NCI-H524 treated with DMSO at 0.1 percent for 48 hours (cell line): Measurements from ENCODE around the gene MARCO.
"Not testable (repeated sequence)": the region's sequence is repeated elsewhere in the genome, so short reads cannot be mapped to it uniquely, and the experiment has no call there.

ENCODE experiments used
- DNase-seq: peaks from one replicate; lab custom pipeline; 2025; lab: John Stamatoyannopoulos, UW

MARCO gene

DNA sequence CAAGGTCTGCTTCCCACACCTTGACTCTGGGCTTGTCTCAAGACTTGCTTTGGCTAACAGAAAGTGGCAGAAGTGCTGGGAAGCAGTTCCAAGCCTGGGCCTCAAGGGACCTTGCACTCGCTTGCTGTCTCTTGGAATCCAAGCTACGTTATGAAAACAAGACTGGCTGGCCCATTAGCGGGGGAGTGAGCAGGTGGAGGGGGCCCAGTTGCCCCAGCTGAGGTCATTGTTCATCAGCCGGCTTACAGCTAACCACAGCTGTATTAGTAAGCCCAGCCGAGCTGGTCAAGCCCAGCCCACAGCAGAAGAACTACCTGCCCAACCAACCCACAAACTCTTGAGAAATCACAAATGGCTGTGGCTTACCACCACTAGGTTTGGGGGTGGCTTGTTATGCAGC lies 63.1 kb downstream of the MARCO start:
- no peak for DNase-seq

DNA sequence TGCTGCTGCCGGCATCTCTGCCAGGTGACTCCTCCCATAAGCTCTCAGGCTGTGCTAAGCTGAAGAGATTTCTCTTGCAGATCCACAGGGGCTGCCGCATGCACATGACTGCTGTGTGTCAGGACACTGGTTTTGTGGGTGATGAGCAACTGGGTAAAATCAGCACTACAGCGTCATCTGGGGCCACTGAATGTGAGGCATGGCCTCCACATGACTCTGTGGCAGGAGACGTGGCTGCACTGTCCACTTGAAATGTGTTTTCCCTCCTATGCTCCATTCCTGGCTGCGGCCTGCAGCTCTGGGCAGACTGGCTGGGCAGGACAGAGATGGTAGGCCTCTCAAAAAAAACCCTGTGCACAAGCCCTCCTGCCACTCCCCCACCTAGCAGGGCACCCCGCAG lies 63.6 kb downstream of the MARCO start:
- DNase-seq, result no peak

DNA sequence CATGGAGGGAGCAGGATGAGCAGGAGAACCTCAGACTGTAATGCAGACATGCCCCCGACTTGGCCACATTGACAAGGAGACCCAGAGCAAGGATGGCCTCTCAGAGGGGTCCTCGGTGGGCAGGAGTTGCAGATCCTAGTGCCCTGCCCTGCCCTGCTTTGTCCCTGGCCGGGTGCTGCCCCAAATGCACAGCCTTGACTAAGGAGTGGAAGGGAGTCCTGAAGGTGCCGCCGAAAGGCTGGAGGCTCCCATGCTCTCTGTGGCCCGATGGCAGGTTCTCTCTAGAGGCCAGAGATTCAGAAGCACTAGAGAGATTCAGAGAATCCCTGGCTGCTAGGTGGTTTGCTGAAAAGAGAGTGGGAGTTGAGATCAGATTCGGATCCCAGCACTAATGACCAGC lies 64.4 kb downstream of the MARCO start:
- no peak for DNase-seq

GRCh38 chr2:119008108-119008507 lies 66.1 kb downstream of the MARCO start:
- no peak for DNase-seq

DNA sequence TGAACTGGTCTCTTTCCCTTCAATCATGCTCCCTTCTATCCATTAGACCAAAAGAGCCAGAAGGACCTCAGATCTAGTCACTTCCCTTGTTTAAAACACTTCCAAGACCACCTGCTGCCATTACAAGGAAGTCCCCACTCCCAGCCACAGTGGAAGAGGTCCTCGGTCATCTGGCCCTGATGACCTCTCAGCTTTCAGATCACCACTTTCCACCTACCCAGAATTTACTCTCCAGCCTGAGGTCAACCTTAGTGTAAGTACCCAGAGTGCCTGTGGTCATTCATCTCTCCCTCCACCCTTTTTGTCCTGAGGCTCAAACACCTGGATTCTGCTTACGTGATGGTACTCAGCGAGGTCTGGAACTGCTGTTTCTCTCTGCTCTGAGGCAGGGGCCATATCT lies 67.1 kb downstream of the MARCO start:
- DNase-seq, result no peak

- no peak for DNase-seq
These were observed 68.3 kb downstream of the MARCO start for GRCh38 chr2:119010336-119010735.

- DNase-seq, result no peak
These were observed 69.3 kb downstream of the MARCO start for GRCh38 chr2:119011162-119011909.

- no peak for DNase-seq
These were observed 69.9 kb downstream of the MARCO start for GRCh38 chr2:119011910-119012209.

GRCh38 chr2:119012345-119013301 lies 70.6 kb downstream of the MARCO start:
- no peak for DNase-seq

GRCh38 chr2:119013671-119014070 lies 71.7 kb downstream of the MARCO start:
- DNase-seq, result no peak

DNA sequence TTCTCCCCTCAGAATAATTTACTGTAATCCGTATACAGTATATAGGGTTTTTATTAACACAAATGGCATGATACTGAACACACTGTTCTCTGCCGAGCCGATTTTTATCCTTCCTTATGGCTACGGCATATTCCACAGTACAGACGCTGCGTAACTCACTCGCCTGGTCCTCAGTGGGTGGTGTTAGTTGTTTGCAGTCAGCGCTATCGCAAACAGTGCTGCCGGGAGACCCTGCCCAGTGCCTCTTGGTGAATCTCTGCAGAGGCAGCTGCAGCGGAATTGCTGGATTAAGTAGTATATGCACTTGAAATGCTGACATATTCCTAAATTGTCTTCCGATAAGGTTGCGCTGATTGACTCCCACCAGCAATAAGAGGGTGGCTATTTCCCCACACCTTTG lies 73.9 kb downstream of the MARCO start:
- no peak for DNase-seq

GRCh38 chr2:119019521-119019920 lies 77.5 kb downstream of the MARCO start:
- DNase-seq, result no peak

DNA sequence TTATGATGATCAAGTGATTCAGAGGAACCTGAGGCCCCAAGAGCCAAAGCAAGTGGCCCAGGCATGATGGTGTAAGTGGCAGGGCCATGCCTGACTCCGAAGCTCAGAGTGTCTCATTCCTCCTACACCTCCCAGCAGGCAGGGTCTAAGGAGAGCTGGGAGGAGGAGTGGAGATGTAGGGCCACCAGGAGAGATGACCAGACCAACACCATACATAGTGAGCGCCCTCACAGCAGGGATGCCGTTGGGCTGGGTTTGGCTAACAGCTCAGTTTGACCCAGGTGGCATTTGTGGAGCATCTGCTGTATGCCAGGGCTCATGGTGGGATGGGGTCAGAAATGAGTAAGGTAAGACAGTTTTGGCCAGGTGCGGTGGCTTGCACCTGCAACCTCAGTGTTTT lies 80.7 kb downstream of the MARCO start:
- DNase-seq, result no peak

- no peak for DNase-seq
These were observed 81.5 kb downstream of the MARCO start for GRCh38 chr2:119023534-119023933.

- DNase-seq, result no peak
These were observed 82.2 kb downstream of the MARCO start for GRCh38 chr2:119024152-119024551.

- DNase-seq, result no peak
These were observed 82.6 kb downstream of the MARCO start for GRCh38 chr2:119024568-119024967.

- DNase-seq, result no peak
These were observed 83.0 kb downstream of the MARCO start for GRCh38 chr2:119025013-119025412.

- no peak for DNase-seq
These were observed 83.9 kb downstream of the MARCO start for GRCh38 chr2:119025762-119026351.

GRCh38 chr2:119026890-119027289 lies 84.9 kb downstream of the MARCO start:
- DNase-seq, result no peak

DNA sequence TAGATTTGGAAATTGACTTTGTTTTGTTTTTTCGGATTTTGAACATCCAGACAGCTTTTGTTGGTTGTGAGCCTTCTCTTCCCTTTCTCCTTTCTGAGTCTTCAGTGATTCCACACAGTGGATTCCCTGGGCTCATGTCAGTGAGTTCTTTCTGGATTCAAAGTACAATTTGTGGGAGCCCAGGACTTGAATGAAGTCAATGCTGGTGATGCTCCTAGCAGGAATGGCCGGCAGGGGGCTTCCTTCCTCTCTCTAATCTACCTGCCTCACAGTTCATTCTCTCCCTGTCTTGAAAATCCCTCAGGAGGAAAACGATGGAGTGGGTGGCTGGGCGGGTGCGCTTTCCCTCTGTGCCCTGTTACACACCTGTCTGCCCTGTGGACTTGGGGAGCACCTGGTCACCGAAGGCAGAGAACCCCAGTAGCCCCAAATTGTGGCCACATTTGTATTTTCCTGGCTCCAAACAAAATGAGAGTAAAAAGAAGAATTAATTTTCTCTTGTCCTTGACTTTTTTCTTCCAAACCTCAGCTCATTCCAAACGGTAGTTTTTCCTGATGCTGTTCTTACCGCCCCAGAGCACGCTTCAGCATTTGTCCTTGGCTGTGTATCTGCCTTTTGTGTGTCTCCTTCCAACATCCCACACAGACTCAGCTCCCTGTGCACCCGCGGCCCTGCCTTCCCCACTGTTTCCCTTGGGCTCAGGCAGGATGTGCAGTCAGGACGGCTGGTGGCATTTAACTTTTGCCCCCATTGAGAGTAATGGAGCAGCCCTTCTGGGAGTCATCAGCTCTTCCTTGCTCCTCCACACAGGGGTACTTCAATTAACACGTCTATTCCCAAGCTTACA lies 86.6 kb downstream of the MARCO start:
- DNase-seq, result no peak

- DNase-seq, result no peak
These were observed 87.3 kb downstream of the MARCO start for GRCh38 chr2:119029297-119029696.

- DNase-seq, result not testable (repeated sequence)
These were observed 95.9 kb downstream of the MARCO start for GRCh38 chr2:119037922-119038321.
